OCI-LY1 (cell line): ENCODE data around the gene ABCA13.

Experiments used
- H2AFZ ChIP-seq: fragments of 200-600 bp; sonication (generic), shearing (Covaris generic); 2 replicates; pipeline ENCODE4 v1.6.0; 2014; ENCODE audit warnings: antibody characterized with exemption, mild to moderate bottlenecking, low read length
- H3F3A ChIP-seq: fragments of 200-600 bp; sonication (generic), shearing (Covaris generic); 2 replicates; pipeline ENCODE4 v1.6.0; 2014; ENCODE audit warnings: mild to moderate bottlenecking, antibody characterized with exemption, low read length, moderate library complexity; ENCODE audit not compliant: insufficient read depth
- H3K27ac ChIP-seq: fragments of 200-600 bp; sonication (generic); 2 replicates; pipeline ENCODE4 v1.5.1; 2014; ENCODE audit warnings: low read length, mixed run types, mild to moderate bottlenecking, low read depth; ENCODE audit not compliant: poor library complexity, severe bottlenecking
- H3K27me3 ChIP-seq: fragments of 200-600 bp; sonication (generic); 2 replicates; pipeline ENCODE4 v1.6.0; 2014; ENCODE audit warnings: antibody characterized with exemption, mild to moderate bottlenecking, low read length, moderate library complexity; ENCODE audit not compliant: insufficient read depth
- H3K36me3 ChIP-seq: fragments of 200-600 bp; sonication (generic); 2 replicates; pipeline ENCODE4 v1.6.1; 2014; ENCODE audit warnings: mild to moderate bottlenecking, antibody characterized with exemption, low read length, moderate library complexity, mixed read lengths; ENCODE audit not compliant: insufficient read depth
- H3K4me1 ChIP-seq: fragments of 200-600 bp; sonication (generic); 2 replicates; pipeline ENCODE4 v1.5.1; 2014; ENCODE audit warnings: mild to moderate bottlenecking, low read length, moderate library complexity; ENCODE audit not compliant: insufficient read depth, severe bottlenecking
- H3K4me2 ChIP-seq: fragments of 200-600 bp; sonication (generic), shearing (Covaris generic); 2 replicates; pipeline ENCODE4 v1.6.1; 2014; ENCODE audit warnings: low read length
- H3K4me3 ChIP-seq: fragments of 200-600 bp; sonication (generic); 2 replicates; pipeline ENCODE4 v1.5.1; 2014; ENCODE audit warnings: low read length, low read depth, mild to moderate bottlenecking, mixed read lengths; ENCODE audit not compliant: poor library complexity, severe bottlenecking
- H3K79me2 ChIP-seq: fragments of 200-600 bp; shearing (Covaris generic); 2 replicates; pipeline ENCODE4 v1.6.1; 2016; ENCODE audit warnings: mixed run types, low read length, mixed read lengths; ENCODE audit not compliant: insufficient read depth
- H3K9ac ChIP-seq: fragments of 200-600 bp; sonication (generic), shearing (Covaris generic); 2 replicates; pipeline ENCODE4 v1.6.1; 2014; ENCODE audit warnings: mild to moderate bottlenecking, low read length, mixed read lengths
- H3K9me2 ChIP-seq: fragments of 200-600 bp; sonication (generic), shearing (Covaris generic); 2 replicates; pipeline ENCODE4 v1.6.1; 2014; ENCODE audit warnings: low read depth, mild to moderate bottlenecking, low read length, mixed read lengths
- H3K9me3 ChIP-seq: fragments of 200-600 bp; shearing (Covaris generic); 2 replicates; pipeline ENCODE4 v1.6.1; 2014; ENCODE audit warnings: low read length, mixed read lengths
- H4K20me1 ChIP-seq: fragments of 200-600 bp; sonication (generic), shearing (Covaris generic); 2 replicates; pipeline ENCODE4 v1.6.0; 2016; ENCODE audit warnings: mild to moderate bottlenecking, low read length; ENCODE audit not compliant: insufficient read depth
- CTCF ChIP-seq: fragments of 200-600 bp; sonication (generic), shearing (Covaris generic); IDR thresholded peaks from 2 replicates; pipeline ENCODE4 v1.5.1; 2017; ENCODE audit warnings: mild to moderate bottlenecking, antibody characterized with exemption, low read length, moderate library complexity, mixed read lengths
- EZH2 ChIP-seq: fragments of 200-600 bp; sonication (generic), shearing (Covaris generic); IDR thresholded peaks from 2 replicates; pipeline ENCODE4 v1.8.0; 2017; ENCODE audit warnings: borderline replicate concordance, mixed run types, mild to moderate bottlenecking, antibody characterized with exemption, low read length, moderate library complexity, mixed read lengths

Gene ABCA13

GRCh38 chr7:48381571-48381970, 210.3 kb downstream of the ABCA13 start:
- no peaks in the 10 kb centered on the region for H3K36me3 ChIP-seq
- TF ChIP-seq CTCF (no peak), EZH2 (no peak)
- no peaks in the 10 kb centered on the region for H3F3A ChIP-seq
- H3K9me3 ChIP-seq: no peaks in the 10 kb centered on the region
- H4K20me1 ChIP-seq: no peaks in the 10 kb centered on the region
- no peaks in the 10 kb centered on the region for H3K4me1 ChIP-seq
- no peaks in the 10 kb centered on the region for H3K27me3 ChIP-seq
- no peak overlapping the region for H3K4me2 ChIP-seq
- no peak overlapping the region for H3K27ac ChIP-seq
- H3K4me3 ChIP-seq: no peak overlapping the region
- no peaks in the 10 kb centered on the region for H3K79me2 ChIP-seq
- H3K9ac ChIP-seq: no peak overlapping the region
- no peak overlapping the region for H2AFZ ChIP-seq
- no peaks in the 10 kb centered on the region for H3K9me2 ChIP-seq

GRCh38 chr7:48384180-48384752, 213.0 kb downstream of the ABCA13 start:
- TF ChIP-seq CTCF: no peak
- TF ChIP-seq EZH2: no peak
- Histone ChIP-seq H3K9me2 (no peaks in the 10 kb centered on the region), H3K27ac (no peak overlapping the region), H2AFZ (no peak overlapping the region), H3K9me3 (no peaks in the 10 kb centered on the region), H3K4me3 (no peak overlapping the region), H3K4me2 (no peak overlapping the region), H3K9ac (no peak overlapping the region), H3K79me2 (no peaks in the 10 kb centered on the region), H3K27me3 (no peaks in the 10 kb centered on the region), H3K36me3 (no peaks in the 10 kb centered on the region), H4K20me1 (no peaks in the 10 kb centered on the region), H3F3A (no peaks in the 10 kb centered on the region), H3K4me1 (no peaks in the 10 kb centered on the region)

- Histone ChIP-seq H3K4me2 (no peak overlapping the region), H4K20me1 (no peaks in the 10 kb centered on the region), H3F3A (no peaks in the 10 kb centered on the region), H3K9me2 (no peaks in the 10 kb centered on the region), H3K9me3 (no peaks in the 10 kb centered on the region), H3K27me3 (no peaks in the 10 kb centered on the region), H2AFZ (no peak overlapping the region), H3K4me1 (no peaks in the 10 kb centered on the region), H3K27ac (no peak overlapping the region), H3K9ac (no peak overlapping the region), H3K79me2 (no peaks in the 10 kb centered on the region), H3K4me3 (no peak overlapping the region), H3K36me3 (no peaks in the 10 kb centered on the region)
- TF ChIP-seq EZH2 (no peak), CTCF (no peak)
Measured at GRCh38 chr7:48387932-48388331, 216.7 kb downstream of the ABCA13 start.
